GM21737 (cell line): ENCODE results near the gene ABCA7.
A peak's percentile ranks its signal among the peaks of the same experiment; 100 is the strongest.

Experiments used
- ATAC-seq: cut with Tn5 transposase; IDR thresholded peaks from one replicate; pipeline ENCODE4 v1.9.1; 2021; ENCODE audit warnings: mild to moderate bottlenecking, moderate library complexity; ENCODE audit not compliant: unreplicated experiment

ABCA7 gene

DNA sequence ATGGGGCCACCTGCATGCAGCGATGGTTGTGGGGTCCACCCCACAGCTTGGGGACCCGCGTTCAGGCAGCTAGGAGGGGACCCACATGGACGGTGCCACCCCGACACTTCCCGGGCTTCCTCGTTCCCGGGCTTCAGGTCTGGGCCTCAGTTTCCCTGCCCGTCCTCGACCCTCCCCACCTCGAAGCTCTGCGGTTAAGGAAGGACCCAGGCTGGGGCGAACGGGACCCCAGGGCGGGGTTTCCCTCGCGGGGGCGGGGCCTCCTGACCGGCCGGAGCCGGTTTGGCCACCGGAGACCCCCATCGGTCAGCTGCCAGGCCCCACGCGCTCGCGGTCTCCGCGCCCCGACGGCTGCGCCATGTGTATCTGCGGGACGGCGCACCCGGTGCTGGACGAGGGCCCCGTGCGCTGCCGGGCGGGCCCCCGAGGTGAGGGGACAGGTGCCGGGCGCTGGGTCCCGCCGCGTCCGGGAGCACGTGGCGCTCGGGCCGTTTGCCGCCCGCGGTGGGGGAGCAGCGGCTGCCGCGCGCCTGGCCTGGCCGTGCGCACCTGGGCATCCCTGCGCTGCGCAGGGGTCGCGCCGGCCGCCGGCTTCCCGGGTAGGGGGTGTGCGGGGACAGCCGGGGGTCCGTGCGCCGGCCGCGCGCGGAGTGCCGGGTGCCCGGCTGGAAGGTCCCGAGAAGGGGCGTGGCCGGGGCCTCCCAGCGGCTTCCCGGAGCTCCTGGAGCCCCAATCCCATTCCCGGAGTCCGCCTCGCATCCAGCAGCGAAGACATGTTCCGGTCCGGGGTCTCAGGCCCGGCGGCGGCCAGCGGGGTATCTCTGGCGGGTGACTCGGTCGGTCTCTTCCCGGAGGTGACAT, 31.3 kb downstream of the ABCA7 start:
- no peak for ATAC-seq

DNA sequence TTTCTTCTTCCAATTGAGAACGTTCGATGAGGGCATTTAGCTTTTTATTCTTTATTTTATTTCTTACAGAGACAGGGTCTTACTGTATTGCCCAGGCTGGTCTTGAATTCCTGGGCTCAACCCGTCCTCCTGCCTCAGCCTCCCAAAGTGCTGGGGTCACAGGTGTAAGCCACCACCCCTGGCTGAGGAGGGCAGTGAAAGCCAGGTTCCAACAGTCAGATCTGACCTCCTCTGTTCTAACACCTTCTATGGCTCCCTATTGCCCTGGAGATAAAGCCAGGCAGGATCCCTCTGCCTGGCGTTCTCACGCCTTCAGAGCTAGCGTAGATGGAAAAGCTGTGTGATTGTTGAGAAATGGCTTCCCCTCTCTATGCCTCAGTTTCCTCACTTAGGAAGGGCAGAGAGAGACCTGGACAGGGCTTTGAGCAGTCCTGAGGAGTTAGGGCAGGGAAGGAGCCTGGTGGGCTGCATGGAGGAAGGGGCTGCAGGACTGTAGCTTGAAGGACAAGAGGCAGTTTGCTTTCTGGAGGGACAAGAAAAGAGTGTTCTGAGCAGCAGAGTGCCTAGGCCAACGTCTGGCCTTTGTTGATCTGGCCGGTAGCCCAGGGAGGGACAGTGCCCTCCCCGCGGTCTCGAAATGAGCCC, 32.6 kb downstream of the ABCA7 start:
- ATAC-seq, result no peak

DNA sequence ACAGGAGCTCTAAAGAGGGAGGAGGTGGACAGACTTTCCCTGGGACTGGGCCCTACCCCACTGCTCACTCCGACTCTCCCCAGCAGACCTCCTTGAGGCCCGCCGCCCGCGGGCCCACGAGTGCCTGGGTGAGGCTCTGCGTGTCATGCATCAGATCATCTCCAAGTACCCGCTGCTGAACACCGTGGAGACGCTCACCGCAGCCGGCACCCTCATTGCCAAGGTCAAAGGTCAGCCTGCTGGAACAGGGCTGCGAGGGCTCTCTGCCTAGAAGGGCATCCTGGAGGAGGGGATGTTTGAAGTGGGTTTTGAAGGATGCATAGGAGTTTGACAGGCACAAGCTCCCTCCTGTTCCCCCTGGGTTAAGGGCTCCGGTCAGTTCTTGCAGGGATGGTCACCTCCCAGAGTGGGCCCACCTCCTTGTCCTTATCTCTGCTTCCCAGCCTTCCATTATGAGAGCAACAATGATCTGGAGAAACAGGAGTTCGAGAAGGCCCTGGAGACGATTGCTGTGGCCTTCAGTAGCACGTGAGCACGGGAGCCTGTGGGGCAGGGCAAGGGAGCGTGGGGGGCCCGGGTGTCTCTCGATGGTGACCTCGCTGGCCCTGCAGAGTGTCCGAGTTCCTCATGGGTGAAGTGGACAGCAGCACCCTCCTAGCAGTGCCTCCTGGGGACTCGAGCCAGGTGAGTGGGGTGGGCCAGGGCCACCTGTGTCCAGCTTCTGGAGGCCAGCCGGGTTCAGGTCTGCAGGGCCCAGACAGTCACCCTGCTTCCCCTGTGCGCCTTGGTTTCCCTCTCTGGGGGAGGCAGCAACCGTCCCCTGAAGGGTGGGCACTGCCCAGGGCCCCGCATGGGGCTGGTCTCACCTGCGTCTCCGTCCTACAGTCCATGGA, 33.4 kb downstream of the ABCA7 start:
- ATAC-seq, result no peak

DNA sequence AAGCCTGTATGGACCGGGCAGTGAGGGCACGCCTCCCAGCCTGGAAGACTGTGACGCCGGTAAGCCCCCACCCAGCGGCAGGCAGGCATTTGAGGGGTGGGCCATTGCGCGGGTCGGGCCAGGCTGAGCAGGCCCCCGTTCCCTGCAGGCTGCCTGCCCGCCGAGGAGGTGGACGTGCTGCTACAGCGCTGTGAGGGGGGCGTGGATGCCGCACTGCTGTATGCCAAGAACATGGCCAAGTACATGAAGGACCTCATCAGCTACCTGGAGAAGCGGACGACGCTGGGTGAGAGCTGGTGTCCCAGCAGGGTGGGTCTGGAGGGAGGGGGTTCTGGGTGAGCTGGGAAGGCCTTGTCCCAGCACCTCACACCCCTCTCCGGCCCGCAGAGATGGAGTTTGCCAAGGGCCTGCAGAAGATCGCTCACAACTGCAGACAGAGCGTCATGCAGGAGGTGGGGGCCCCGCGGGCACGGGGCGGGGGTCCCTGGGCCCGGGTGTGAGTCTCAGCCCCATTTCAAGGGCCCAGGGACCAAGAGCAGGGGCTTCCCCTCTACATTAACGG, 34.1 kb downstream of the ABCA7 start:
- no peak for ATAC-seq

DNA sequence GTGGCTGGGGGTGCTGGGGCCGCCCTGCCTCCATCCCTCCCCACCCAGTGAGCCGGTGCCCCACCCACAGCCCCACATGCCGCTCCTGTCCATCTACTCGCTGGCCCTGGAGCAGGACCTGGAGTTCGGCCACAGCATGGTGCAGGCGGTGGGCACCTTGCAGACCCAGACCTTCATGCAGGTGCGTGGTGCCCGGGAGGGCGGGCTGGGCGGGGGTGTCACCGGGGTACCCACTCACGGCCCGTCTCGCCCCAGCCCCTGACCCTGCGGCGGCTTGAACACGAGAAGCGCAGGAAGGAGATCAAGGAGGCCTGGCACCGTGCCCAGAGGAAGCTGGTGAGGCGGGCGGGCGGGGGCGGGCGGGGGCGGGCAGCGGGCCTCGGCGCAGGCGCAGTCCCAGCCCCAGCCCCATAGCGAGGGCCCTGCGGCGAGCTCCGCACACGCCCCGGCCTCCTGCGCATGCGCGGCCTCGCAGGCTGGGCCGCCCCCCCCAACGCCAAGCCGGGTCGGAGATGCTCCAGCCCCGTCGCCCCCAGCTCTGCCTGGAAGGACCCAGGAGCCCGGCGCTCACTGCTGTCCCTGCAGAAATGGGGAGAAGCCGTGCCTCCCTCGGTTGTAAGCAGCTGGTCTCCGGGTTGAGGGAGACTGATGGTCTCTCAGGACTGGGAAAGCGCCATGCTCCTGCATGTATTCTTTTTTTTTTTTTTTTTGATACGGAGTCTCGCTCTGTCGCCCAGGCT, 34.8 kb downstream of the ABCA7 start:
- ATAC-seq, result no peak

DNA sequence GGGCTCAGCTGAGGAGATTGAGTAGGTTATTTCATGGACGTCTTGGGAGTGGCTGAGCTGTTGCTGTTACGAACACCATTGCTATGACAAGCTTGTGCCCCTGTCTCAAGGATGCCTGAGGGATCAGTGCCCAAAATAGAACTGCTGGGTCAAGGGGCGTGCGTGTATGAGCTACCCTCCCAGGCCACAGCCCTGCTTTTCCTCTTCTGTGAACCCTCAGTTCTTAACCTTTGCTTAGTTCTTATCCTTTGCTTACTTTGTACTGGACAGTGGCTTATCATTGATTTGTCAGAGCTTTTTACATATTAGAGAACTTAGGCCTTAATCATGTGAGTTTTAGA, 36.1 kb downstream of the ABCA7 start:
- no peak for ATAC-seq

DNA sequence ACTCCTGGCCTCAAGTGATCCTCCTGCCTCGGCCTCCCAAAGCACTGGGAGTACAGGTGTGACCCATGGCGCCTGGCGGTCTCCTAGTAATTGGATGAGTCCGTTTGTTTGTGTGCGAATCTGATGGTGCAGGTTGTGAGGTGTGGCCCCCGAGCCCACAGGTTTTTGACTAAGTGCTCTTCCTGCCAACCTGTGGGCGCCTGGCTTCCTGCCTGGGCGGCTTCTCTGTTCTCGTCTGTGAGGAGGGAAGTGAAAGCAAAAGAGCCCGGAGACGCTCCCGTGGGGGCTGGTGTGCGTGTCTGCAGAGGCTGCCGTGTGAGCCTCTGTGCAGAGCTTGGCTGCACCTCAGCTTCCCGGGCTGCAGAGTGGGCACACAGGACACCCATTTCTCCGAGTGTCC, 37.0 kb downstream of the ABCA7 start:
- ATAC-seq, result peak; percentile 52

DNA sequence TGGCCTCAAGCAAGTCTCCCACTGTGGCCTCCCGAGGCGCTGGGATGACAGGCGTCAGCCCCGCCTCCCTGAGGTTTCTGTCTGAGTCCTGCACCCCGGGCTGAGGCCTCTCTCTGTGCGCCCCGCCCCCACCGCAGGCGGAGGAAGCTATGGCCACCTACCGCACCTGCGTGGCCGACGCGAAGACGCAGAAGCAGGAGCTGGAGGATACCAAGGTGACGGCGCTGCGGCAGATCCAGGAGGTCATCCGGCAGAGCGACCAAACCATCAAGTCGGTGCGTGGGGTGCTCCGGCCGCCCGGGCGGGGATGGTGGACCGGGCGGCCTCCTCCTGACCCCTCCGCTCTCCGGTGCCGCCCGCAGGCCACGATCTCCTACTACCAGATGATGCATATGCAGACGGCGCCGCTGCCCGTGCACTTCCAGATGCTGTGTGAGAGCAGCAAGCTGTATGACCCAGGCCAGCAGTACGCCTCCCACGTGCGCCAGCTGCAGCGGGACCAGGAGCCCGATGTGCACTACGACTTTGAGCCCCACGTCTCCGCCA, 39.7 kb downstream of the ABCA7 start:
- no peak for ATAC-seq

DNA sequence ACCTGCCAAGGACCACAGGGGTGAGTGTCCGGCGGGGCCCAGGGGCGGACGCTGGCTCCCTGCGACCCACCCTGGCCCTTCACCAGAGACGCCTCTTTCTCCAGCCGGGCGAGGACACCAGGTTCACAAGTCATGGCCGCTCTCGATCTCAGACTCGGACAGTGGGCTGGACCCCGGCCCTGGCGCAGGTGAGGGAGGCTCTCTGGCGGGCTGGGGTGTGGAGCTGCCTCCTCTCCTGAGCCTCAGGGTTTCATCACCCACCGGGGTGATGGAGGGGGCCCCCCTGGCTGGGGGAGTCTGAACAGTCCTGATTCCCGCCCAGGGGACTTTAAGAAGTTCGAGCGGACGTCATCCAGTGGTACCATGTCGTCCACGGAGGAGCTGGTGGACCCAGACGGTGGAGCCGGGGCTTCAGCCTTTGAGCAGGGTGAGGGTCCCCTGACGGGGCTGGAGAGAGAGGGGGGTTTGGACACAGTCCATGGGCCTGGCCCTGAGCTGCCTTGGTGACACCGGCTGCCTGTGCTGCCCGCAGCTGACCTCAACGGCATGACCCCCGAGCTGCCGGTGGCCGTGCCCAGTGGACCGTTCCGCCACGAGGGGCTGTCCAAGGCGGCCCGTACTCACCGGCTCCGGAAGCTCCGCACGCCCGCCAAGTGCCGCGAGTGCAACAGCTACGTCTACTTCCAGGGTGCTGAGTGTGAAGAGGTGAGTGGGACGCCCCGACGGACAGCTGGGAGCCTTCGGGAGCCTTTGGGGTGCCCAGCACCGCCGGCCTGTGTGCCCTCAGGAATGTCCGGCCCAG, 40.7 kb downstream of the ABCA7 start:
- no peak for ATAC-seq

DNA sequence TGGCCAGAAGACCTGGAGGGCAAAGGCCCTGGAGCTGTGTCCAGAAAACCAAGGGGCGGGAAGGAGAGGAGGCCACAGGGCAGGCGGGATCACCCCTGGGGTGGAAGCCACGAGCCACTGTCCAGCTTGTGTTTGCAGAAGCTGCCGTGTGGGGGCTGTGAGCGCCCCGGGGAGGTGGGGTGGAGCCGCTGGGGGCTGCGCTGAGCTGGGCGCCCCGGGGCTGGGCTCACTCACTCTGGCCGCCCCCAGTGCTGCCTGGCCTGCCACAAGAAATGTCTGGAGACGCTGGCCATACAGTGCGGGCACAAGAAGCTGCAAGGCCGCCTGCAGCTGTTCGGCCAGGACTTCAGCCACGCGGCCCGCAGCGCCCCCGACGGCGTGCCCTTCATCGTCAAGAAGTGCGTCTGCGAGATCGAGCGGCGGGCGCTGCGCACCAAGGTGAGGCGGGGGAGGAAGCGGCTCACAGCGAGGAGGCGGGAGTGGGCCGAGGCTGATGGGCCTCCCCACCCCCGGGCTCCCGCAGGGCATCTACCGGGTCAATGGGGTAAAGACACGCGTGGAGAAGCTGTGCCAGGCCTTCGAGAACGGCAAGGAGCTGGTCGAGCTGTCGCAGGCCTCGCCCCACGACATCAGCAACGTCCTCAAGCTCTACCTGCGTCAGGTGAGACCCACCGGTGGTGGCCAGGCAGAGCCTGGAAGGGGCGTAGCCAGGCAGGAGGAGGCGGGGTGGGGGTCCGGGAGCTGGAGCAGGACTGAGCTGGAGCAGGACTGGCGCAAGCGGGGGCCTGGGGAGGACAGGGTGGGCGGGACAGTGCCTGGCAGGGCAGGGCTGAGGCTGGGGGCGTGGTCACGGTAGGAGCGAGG, 41.6 kb downstream of the ABCA7 start:
- ATAC-seq, result no peak

DNA sequence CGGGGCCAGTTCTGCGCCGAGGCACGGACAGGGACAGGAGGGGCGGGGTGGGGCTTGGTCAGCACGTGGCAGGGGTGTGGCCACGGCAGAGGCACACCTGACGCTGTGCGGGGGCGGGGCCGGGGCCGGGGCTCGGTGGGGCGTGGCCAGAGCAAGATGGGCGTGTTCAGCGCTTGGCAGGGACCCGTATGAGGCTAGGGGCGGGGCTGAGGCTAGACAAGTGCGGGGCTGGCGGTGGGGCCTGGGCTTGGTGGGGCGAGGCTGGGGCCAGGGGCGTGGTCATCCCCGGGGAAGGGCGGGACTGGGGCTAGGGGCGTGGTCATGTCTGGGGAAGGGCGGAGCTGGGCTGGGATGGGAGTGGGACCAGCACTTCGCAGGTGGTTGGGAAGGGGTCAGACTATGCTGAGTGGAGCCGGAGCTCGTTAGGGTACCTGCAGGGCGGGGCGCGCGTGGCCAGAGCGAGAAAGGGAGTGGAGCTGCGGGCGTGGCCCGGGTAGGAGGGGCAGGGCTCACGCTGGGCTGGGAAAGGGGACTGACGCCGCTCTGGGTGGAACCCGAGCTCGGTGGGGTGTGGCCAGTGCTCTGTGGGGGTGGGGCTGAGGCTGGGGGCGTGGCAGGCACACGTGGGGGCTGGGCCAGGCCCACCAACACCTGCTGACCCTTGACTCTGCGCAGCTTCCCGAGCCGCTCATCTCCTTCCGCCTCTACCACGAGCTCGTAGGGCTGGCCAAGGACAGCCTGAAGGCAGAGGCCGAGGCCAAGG, 42.4 kb downstream of the ABCA7 start:
- ATAC-seq, result no peak

DNA sequence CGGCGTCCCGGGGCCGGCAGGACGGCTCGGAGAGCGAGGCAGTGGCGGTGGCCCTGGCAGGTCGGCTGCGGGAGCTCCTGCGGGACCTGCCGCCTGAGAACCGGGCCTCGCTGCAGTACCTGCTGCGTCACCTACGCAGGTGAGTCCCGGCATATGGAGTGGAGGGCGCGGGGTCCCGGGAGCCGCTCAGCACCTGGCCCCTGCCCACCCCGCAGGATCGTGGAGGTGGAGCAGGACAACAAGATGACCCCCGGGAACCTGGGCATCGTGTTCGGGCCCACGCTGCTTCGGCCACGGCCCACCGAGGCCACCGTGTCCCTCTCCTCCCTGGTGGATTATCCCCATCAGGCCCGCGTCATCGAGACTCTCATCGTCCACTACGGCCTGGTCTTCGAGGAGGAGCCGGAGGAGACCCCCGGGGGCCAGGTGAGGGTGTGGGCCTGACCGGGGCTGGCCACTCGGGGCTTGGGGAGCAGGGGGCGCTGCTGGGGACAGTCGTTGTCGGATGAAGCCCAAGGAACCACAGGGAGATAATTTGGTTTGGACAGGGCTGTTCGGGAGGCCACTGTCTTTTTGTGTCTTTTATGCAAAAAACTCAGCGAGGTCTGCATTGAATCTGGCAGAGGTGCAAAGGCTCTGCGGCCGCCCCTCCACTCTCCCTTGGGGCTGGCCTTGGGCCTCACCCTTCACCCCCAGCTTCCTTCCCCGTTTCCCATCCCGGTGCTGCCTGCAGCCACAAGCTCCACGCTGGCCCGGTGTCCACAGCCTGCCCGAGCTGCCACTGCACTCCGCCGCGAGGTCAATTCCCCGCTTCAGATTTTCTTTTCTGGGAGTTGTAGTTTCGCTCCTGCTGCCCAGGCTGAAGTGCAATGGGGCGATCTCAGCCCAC, 43.3 kb downstream of the ABCA7 start:
- no peak for ATAC-seq

DNA sequence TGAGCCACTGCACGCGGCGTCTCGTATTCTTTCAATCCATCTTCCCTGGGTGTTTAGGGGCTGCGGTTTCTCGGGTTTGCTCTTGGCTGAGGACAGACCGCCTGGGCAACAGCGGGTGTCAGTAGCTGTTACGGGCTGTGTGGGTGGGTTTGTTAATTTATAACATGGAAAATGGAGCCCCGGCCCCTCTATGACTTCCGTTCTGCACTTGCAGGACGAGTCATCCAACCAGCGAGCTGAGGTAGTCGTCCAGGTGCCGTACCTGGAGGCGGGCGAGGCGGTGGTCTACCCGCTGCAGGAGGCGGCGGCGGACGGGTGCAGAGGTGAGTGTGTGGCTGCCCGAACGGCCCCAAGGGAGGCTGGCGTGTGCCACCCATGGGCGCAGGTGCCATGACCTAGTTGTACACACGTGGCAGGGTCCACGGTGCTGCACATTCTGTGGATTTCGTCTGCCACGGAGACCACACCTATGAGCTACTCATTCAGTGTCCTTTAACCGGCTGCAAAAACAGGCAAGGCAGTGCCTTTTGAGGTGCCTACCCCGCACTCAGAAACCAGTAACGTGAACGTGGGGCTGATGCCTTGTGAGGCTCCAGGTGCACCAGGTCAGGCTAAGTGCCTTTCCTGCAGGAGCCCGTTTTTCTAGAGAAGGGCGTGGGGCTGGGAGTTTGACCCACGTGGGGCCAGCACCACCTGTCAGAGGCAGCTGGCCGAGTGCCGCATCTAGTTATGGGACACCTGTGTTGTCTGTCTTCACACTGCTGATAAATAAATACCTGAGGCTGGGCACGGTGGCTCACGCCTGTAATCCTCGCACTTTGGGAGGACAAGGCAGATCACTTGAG, 44.3 kb downstream of the ABCA7 start:
- ATAC-seq, result no peak

DNA sequence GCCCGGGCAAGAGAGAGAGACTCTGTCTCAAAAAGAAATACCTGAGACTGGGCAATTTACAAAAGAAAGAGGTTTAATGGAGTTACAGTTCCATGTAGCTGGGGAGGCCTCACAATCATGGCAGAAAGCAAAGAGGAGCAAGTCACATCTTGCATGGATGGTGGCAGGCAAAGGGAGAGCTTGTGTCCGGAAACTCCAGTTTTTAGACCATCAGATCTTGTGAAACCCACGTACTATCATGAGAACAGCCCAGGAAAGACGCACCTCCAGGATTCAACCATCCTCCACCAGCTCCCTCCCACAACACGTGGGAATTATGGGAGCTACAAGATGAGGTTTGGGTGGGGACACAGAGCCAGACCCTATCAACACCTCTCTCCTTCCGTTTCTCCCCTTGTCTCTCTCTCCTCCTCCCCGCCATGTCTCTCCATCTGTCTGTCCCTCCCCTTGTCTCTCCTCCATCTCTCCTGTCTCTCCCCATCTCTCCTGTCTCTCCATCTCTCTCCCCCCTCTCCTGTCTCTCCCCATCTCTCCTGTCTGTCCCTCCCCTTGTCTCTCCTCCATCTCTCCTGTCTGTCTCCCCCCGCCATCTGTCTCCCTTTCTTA, 45.2 kb downstream of the ABCA7 start:
- ATAC-seq, result no peak

DNA sequence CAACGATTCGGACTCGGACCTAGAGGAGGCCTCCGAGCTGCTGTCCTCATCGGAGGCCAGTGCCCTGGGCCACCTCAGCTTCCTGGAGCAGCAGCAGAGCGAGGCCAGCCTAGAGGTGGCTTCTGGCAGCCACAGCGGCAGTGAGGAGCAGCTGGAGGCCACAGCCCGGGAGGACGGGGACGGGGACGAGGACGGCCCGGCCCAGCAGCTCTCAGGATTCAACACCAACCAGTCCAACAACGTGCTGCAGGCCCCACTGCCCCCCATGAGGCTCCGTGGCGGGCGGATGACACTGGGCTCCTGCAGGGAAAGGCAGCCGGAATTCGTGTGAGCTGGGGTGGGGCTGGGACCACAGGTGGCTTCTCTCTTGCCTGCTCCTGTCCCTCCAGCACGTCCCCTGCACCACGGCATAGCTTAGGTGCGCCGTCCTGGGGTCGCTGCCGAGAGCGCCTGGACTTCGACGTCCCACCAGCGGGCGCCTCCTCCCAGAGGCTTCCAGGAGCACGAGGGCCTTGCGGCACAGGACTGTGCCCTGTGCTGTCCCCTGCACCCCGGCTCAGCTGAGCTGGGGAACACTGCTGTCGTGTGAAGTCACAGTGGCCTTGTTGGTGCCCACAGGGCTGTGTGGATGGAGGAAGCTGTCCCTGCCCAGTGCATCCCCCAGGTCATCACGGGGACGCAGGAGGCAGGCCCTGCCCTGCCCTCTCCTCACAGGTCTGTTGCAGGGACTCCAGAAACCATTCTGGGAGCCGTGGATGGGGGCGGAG, 46.0 kb downstream of the ABCA7 start:
- no peak for ATAC-seq
